Neural crest cell (in vitro differentiated cells): Measurements from ENCODE around the gene UBTD1. TPM values are rescaled to one million over a fixed set of nuclear protein-coding genes. Genes with fewer than 3 reads are reported as not detected.

ENCODE experiments used
- DNase-seq: peaks from one replicate; pipeline ENCODE4 v3.0.0; 2021; ENCODE audit warnings: low read depth, mixed read lengths, low spot score
- H3K27ac Mint-ChIP-seq: one replicate; pipeline ENCODE4 v1.8.0; 2021; ENCODE audit warnings: mild to moderate bottlenecking, mixed read lengths; ENCODE audit not compliant: unreplicated experiment
- H3K27me3 Mint-ChIP-seq: 2 replicates; pipeline ENCODE4 v1.8.0; 2021; ENCODE audit warnings: low read depth, mild to moderate bottlenecking, mixed read lengths
- H3K36me3 Mint-ChIP-seq: 2 replicates; pipeline ENCODE4 v1.8.0; 2021; ENCODE audit warnings: low read depth, mild to moderate bottlenecking, mixed read lengths
- H3K4me1 Mint-ChIP-seq: 2 replicates; pipeline ENCODE4 v1.8.0; 2021; ENCODE audit warnings: mixed read lengths
- H3K4me3 Mint-ChIP-seq: one replicate; pipeline ENCODE4 v1.8.0; 2021; ENCODE audit warnings: mild to moderate bottlenecking, mixed read lengths
- H3K9me3 Mint-ChIP-seq: 2 replicates; pipeline ENCODE4 v1.8.0; 2021; ENCODE audit warnings: mixed read lengths
- CTCF ChIP-seq: fragments of 200-600 bp; sonication (generic); conservative IDR thresholded peaks from 2 replicates; pipeline ENCODE4 v1.5.0; 2021; ENCODE audit warnings: antibody characterized with exemption, mild to moderate bottlenecking
- total RNA-seq: library from RNA; stranded (reverse); gene quantifications from 2 replicates; pipeline ENCODE4 v1.2.1, GENCODE V29; 2021

UBTD1 gene
- total RNA-seq, 1 donor from 2014 or later: 8.7 TPM

GRCh38 chr10:97456034-97456685, 42.6 kb upstream of the UBTD1 start:
- Mint-ChIP-seq H3K4me3 (no peak overlapping the region), H3K9me3 (no peaks in the 10 kb centered on the region), H3K36me3 (peaks cover 23% of the 10 kb centered on the region), H3K27ac (no peak overlapping the region), H3K27me3 (no peaks in the 10 kb centered on the region), H3K4me1 (no peaks in the 10 kb centered on the region)
- TF ChIP-seq CTCF: no peak
- DNase-seq: no peak

- Mint-ChIP-seq H3K4me1 (no peaks in the 10 kb centered on the region), H3K9me3 (no peaks in the 10 kb centered on the region), H3K36me3 (peaks cover 23% of the 10 kb centered on the region), H3K27me3 (no peaks in the 10 kb centered on the region), H3K4me3 (no peak overlapping the region), H3K27ac (no peak overlapping the region)
- no peak for DNase-seq
- TF ChIP-seq CTCF: no peak
These were observed 42.0 kb upstream of the UBTD1 start for GRCh38 chr10:97456686-97457065.

GRCh38 chr10:97459111-97459510, 39.6 kb upstream of the UBTD1 start:
- Mint-ChIP-seq H3K4me1 (no peaks in the 10 kb centered on the region), H3K27me3 (no peaks in the 10 kb centered on the region), H3K9me3 (no peaks in the 10 kb centered on the region), H3K36me3 (peaks cover 22% of the 10 kb centered on the region), H3K4me3 (no peak overlapping the region), H3K27ac (no peak overlapping the region)
- TF ChIP-seq CTCF: no peak
- DNase-seq: no peak

- TF ChIP-seq CTCF: no peak
- Mint-ChIP-seq H3K4me1 (no peaks in the 10 kb centered on the region), H3K27me3 (no peaks in the 10 kb centered on the region), H3K9me3 (no peaks in the 10 kb centered on the region), H3K27ac (no peak overlapping the region), H3K4me3 (no peak overlapping the region), H3K36me3 (peaks cover 22% of the 10 kb centered on the region)
- DNase-seq: no peak
These were observed 38.8 kb upstream of the UBTD1 start for GRCh38 chr10:97459933-97460332.

- no peak for DNase-seq
- Mint-ChIP-seq H3K4me3 (no peak overlapping the region), H3K27me3 (no peaks in the 10 kb centered on the region), H3K9me3 (no peaks in the 10 kb centered on the region), H3K27ac (no peak overlapping the region), H3K4me1 (no peaks in the 10 kb centered on the region), H3K36me3 (peaks cover 18% of the 10 kb centered on the region)
- TF ChIP-seq CTCF: no peak
These were observed 36.4 kb upstream of the UBTD1 start for GRCh38 chr10:97462309-97462708.
